GM23338 (cell line): ENCODE data around the gene FTCDNL1. TPM values are rescaled to one million over a fixed set of nuclear protein-coding genes. Genes with fewer than 3 reads are reported as not detected.

ENCODE experiments used
- ATAC-seq: fragments of 200-7000 bp; cut with Tn5 transposase; 3 replicates; pipeline ENCODE4 v1.9.1; 2020
- DNase-seq: peaks from one replicate; pipeline ENCODE4 v3.0.0-alpha.2; 2015; ENCODE audit warnings: low spot score
- H2AFZ ChIP-seq: fragments of 200-600 bp; sonication (generic); 2 replicates; pipeline ENCODE4 v1.8.0; 2016; ENCODE audit warnings: antibody characterized with exemption, mild to moderate bottlenecking, moderate library complexity
- H3F3A ChIP-seq: fragments of 200-600 bp; sonication (generic); replicated peaks from 2 replicates; pipeline ENCODE4 v1.8.0; 2017; ENCODE audit warnings: antibody characterized with exemption, mixed run types, low read depth
- H3K27ac ChIP-seq: fragments of 200-600 bp; sonication (generic); 2 replicates; pipeline ENCODE4 v1.6.1; 2016; ENCODE audit warnings: low read depth
- H3K27me3 ChIP-seq: fragments of 200-600 bp; sonication (generic); 2 replicates; pipeline ENCODE4 v1.8.0; 2016; ENCODE audit warnings: mild to moderate bottlenecking, mixed run types, moderate library complexity; ENCODE audit not compliant: insufficient read depth
- H3K36me3 ChIP-seq: fragments of 200-600 bp; sonication (generic); 2 replicates; pipeline ENCODE4 v1.8.0; 2016; ENCODE audit warnings: mild to moderate bottlenecking; ENCODE audit not compliant: insufficient read depth
- H3K4me1 ChIP-seq: fragments of 200-600 bp; sonication (generic); 2 replicates; pipeline ENCODE4 v1.8.0; 2016; ENCODE audit warnings: mild to moderate bottlenecking, moderate library complexity; ENCODE audit not compliant: insufficient read depth
- H3K4me2 ChIP-seq: fragments of 200-600 bp; sonication (generic); 2 replicates; pipeline ENCODE4 v1.7.1; 2017; ENCODE audit warnings: mixed run types
- H3K4me3 ChIP-seq: fragments of 200-600 bp; sonication (generic); 2 replicates; pipeline ENCODE4 v1.6.1; 2016; ENCODE audit warnings: mixed run types
- H3K79me2 ChIP-seq: fragments of 200-600 bp; sonication (generic); replicated peaks from 2 replicates; pipeline ENCODE4 v1.8.0; 2017; ENCODE audit warnings: mild to moderate bottlenecking; ENCODE audit not compliant: insufficient read depth
- H3K9me2 ChIP-seq: fragments of 200-600 bp; sonication (generic); 2 replicates; pipeline ENCODE4 v1.8.0; 2017; ENCODE audit not compliant: insufficient read depth
- H4K20me1 ChIP-seq: fragments of 200-600 bp; sonication (generic); replicated peaks from 2 replicates; pipeline ENCODE4 v1.8.0; 2017; ENCODE audit warnings: mild to moderate bottlenecking; ENCODE audit not compliant: insufficient read depth
- H3K27ac Mint-ChIP-seq: 2 replicates; pipeline ENCODE4 v1.8.0; 2020; ENCODE audit warnings: inconsistent platforms, mild to moderate bottlenecking, moderate library complexity, mixed read lengths
- H3K27me3 Mint-ChIP-seq: 3 replicates; pipeline ENCODE4 v1.8.0; 2022; ENCODE audit warnings: low read depth, mild to moderate bottlenecking, moderate library complexity, mixed read lengths, inconsistent platforms; ENCODE audit not compliant: insufficient read depth, poor library complexity
- H3K36me3 Mint-ChIP-seq: 3 replicates; pipeline ENCODE4 v1.8.0; 2021; ENCODE audit warnings: low read depth, mild to moderate bottlenecking, inconsistent platforms, moderate library complexity, mixed read lengths
- H3K4me1 Mint-ChIP-seq: 3 replicates; pipeline ENCODE4 v1.8.0; 2020; ENCODE audit warnings: mild to moderate bottlenecking, inconsistent platforms, mixed read lengths
- H3K4me3 Mint-ChIP-seq: 3 replicates; pipeline ENCODE4 v1.8.0; 2021; ENCODE audit warnings: moderate library complexity, mild to moderate bottlenecking, inconsistent platforms, mixed read lengths
- H3K9me3 Mint-ChIP-seq: 3 replicates; pipeline ENCODE4 v1.8.0; 2020; ENCODE audit warnings: moderate library complexity, mild to moderate bottlenecking, inconsistent platforms, mixed read lengths
- CREB1 ChIP-seq: fragments of 250-450 bp; sonication (Bioruptor Pico); IDR thresholded peaks from 2 replicates; pipeline ENCODE4 v1.5.0; 2020; ENCODE audit warnings: low read depth, mild to moderate bottlenecking, moderate library complexity
- POLR2AphosphoS5 ChIP-seq: IDR thresholded peaks from 2 replicates; pipeline ENCODE4 v1.6.1; 2016; ENCODE audit warnings: antibody characterized with exemption, low read depth
- REST ChIP-seq: IDR thresholded peaks from one replicate; pipeline ENCODE4 v1.6.1; 2018; ENCODE audit warnings: antibody characterized with exemption; ENCODE audit not compliant: unreplicated experiment
- STAT1 ChIP-seq: IDR thresholded peaks from one replicate; pipeline ENCODE4 v1.6.1; 2016; ENCODE audit warnings: antibody characterized with exemption; ENCODE audit not compliant: unreplicated experiment
- ZNF114 ChIP-seq: fragments of 250-450 bp; sonication (Bioruptor Pico); IDR thresholded peaks from 2 replicates; pipeline ENCODE4 v1.5.0; 2020; ENCODE audit warnings: mild to moderate bottlenecking, moderate library complexity
- ZNF462 ChIP-seq: fragments of 250-450 bp; sonication (Bioruptor Pico); IDR thresholded peaks from 2 replicates; pipeline ENCODE4 v1.5.0; 2020; ENCODE audit warnings: mild to moderate bottlenecking, moderate library complexity
- polyA plus RNA-seq: library from polyadenylated mRNA; unstranded; fragments of >200 nt; fragmentation: Nextera tagmentation; extraction: Ambion mirVana; gene quantifications from 2 replicates; pipeline ENCODE4 v1.2.1, GENCODE V29; 2016
- total RNA-seq: library from RNA; depleted of rRNA; stranded (reverse); fragments of >200 nt; shearing (Covaris generic); gene quantifications from 2 replicates; pipeline ENCODE4 v1.2.3, GENCODE V29; 2014

FTCDNL1 gene
- total and polyA plus RNA-seq, 2 experiments from 2014 or later, result 1.7 to 2.0 TPM

GRCh38 chr2:199734651-199735050 lies 116.3 kb downstream of the FTCDNL1 start:
- Mint-ChIP-seq H3K4me3 (no peak overlapping the region), H3K9me3 (no peaks in the 10 kb centered on the region), H3K36me3 (no peaks in the 10 kb centered on the region), H3K4me1 (peaks cover 14% of the 10 kb centered on the region), H3K27ac (no peak overlapping the region), H3K27me3 (peaks cover 5% of the 10 kb centered on the region)
- no peaks in the 10 kb centered on the region for H3F3A ChIP-seq
- no peak for DNase-seq
- no peak overlapping the region for H3K27ac ChIP-seq
- no peak overlapping the region for H3K4me3 ChIP-seq
- no peaks in the 10 kb centered on the region for H3K79me2 ChIP-seq
- H3K9me2 ChIP-seq, result no peaks in the 10 kb centered on the region
- H4K20me1 ChIP-seq, result no peaks in the 10 kb centered on the region
- H3K27me3 ChIP-seq, result no peaks in the 10 kb centered on the region
- H3K4me2 ChIP-seq, result no peak overlapping the region
- no peak overlapping the region for H2AFZ ChIP-seq
- TF ChIP-seq POLR2AphosphoS5 (no peak), ZNF114 (CRISPR knock-in tag) (no peak), STAT1 (no peak), ZNF462 (CRISPR knock-in tag) (no peak), CREB1 (CRISPR knock-in tag) (no peak), REST (no peak)
- no peak for ATAC-seq
- no peaks in the 10 kb centered on the region for H3K36me3 ChIP-seq
- H3K4me1 ChIP-seq, result peaks cover 17% of the 10 kb centered on the region
